LoVo (cell line): ENCODE results near the gene UTP20.

ENCODE experiments used
- DNase-seq: peaks from one replicate; pipeline ENCODE4 v3.0.0-alpha.2; 2016; ENCODE audit warnings: low spot score

The UTP20 gene

GRCh38 chr12:101280006-101280505, at the start of gene UTP20:
TSS of gene UTP20 (plus strand) at chr12:101280105. CDS start at chr12:101280283, 178 bp downstream.
- DNase-seq, result peak; percentile 96

- no peak for DNase-seq
Measured at GRCh38 chr12:101230547-101230946, 49.4 kb upstream of the UTP20 start.

- DNase-seq, result no peak
Measured at GRCh38 chr12:101231636-101232035, 48.3 kb upstream of the UTP20 start.

- DNase-seq, result no peak
Measured at GRCh38 chr12:101235686-101236085, 44.2 kb upstream of the UTP20 start.

- no peak for DNase-seq
Measured at GRCh38 chr12:101238306-101238705, 41.6 kb upstream of the UTP20 start.

DNA sequence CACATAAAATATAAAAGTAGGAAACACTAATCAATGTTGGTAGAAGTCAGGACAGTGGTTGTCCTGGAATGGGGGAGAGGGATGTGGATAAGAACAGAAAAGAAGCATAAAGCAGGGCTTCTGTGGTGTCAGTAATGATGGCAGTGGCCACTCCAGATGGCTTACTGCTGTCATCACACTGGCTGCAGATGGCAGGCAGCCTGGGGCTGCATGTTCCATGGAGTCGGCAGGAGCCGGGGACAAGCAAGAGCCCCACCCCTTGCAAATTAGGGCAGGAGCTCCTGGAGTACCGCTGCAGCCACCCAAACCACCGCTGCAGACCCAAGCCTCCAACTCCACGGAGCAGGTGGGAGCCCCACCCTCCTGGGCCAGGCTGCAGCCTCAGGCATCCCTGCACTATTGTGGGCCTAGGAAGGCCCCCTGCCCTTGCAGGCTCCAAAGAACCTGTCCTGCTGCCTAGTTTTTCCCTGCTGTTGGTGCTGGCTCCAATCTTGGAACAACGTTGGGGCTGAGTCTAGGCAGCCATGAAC, 41.0 kb upstream of the UTP20 start:
- no peak for DNase-seq

- DNase-seq, result no peak
Measured at GRCh38 chr12:101243074-101243473, 36.8 kb upstream of the UTP20 start.

- DNase-seq, result no peak
Measured at GRCh38 chr12:101243616-101244015, 36.3 kb upstream of the UTP20 start.

DNA sequence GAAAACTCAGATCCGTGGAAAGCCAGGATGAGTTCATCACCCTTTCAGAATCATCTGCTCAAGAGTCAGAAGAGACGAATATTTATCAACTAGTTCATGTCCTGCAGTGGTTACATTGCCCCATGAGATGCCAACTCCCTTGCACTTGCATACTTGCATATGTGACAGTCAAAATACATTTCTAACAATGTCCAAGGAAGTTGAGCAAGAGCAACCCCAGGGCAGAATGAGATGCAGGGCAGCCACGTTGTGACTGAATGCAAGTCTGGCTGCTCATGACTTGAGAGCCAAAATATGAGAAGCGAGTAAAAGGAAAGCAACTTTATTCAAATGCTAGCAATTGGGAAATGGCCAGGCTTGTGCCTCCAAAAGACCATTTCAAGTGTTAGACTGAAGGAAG, 23.6 kb upstream of the UTP20 start:
- DNase-seq, result no peak

GRCh38 chr12:101257357-101257756, 22.5 kb upstream of the UTP20 start:
- no peak for DNase-seq

DNA sequence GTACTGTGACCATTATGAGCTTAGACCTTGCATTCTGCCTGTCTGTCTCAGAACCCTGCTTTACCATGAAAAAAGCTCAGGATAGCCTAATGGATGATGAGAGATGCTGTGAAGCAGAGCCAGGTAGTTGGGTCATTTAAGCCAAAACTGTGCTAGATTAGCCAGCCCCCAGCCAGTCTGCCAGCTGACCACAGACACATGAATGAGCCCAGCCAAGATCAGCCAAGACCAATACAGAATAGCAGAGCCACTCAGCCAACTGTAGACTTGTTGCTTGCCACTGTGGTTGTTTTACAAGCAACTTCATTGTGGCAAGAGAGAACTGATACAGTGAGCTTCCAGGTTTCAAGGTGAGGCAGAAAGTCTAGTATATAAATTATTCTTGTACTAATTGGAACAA, 12.8 kb upstream of the UTP20 start:
- DNase-seq, result no peak

- no peak for DNase-seq
Measured at GRCh38 chr12:101276433-101276832, 3.5 kb upstream of the UTP20 start.

DNA sequence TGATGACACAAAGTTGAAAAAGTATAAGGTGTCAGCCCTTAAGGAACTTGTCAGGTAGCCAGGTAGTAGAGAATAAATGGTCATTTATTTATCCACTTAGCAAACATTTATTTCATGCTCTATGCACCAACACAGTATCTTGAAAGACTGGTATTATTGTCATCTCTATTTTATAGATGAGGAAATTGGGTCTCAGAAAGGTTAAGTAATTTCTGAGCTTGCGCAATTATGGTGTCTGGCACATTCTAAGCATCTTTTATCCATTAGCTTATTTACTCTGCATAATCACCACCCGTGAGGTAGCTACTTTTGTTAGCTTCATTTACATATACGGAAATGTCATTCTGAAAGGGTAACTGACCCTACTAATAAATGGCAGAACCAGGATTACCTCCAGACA, 2.5 kb upstream of the UTP20 start:
- no peak for DNase-seq

GRCh38 chr12:101287357-101287756, 7.5 kb downstream of the UTP20 start:
- no peak for DNase-seq

- no peak for DNase-seq
Measured at GRCh38 chr12:101297661-101298060, 17.8 kb downstream of the UTP20 start.

GRCh38 chr12:101298426-101298825, 18.5 kb downstream of the UTP20 start:
- no peak for DNase-seq

GRCh38 chr12:101299346-101299745, 19.4 kb downstream of the UTP20 start:
- DNase-seq, result no peak

- DNase-seq, result no peak
Measured at GRCh38 chr12:101299931-101300330, 20.0 kb downstream of the UTP20 start.

DNA sequence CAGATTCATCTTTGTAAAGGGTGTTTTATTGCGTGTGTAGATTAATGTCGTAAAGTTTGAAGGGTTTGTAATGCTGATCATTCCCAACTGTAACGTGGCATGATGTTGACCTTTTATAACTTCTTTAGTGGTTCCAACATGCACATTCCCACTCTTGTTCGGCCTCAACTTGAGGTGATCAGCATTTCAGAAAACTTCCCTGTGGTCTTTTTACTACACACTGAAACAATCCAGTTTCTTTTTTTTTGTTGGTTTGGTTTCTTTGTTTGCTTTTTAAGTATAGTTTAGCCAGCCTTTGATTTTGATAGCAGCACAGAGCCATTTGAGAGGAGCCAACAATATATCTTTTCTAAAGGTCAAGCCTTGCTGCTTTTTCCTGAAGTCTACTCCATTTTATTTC, 22.8 kb downstream of the UTP20 start:
- DNase-seq, result no peak

DNA sequence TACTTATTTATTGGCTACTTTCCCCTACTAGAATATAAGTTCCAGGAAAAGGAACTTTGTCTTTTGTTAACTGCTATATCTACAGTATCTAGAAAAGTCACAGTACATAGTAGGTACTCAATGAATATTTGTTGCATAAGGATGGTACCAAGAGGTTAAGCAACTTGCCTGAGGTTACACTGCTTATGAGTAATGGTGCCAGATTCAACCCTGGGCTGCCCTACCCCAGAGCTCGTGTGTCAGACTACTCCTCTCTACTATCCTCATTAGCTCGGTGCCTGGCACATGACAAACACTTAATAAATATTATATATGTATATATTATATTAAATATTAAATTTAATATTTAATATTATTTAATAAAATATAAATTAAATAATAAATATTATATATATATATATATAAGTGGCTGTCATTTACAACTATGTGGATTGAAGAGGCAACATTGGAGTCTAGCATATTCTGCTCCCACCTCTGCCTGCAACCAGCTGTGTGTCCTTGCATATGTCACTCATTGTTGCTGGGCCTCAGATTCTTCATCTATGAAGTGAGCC, 25.4 kb downstream of the UTP20 start:
- DNase-seq, result no peak

DNA sequence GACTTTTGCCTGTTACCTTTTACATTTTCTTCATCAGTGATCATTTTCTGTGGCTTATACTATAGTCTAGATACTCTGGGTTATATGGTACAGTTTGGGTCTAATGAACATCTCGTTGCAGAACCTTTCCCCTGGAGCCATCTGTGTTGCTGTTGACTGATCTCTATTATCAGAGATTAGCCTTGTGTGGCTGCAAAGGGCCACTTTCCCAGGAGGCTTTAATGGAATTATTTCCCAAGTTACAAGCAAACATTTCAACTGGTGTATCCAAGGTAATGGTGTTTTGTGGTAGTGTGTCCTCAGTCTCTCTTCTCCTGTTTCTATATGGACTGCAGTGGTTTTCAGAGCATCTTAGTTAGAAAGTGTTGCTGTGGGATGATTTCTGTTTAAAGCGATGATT, 25.9 kb downstream of the UTP20 start:
- DNase-seq, result no peak

DNA sequence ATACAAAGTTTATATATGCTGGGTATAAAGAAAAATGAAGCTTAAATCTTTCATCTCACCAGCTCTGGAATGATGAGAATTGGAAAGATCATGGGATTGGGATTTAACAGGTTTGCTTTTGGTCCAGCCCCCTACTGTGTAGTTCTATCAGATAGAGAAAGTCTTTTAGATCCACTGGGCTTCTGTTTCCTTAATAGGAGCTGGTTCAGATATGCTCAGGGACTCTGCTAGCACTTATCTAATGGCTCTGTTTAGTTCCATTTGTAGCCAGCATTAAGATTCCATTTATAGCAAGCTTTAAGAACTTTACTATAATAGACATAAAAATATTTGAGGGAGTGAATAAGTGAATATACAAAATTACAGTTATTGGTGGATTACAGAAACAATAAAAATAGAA, 42.6 kb downstream of the UTP20 start:
- DNase-seq, result no peak

DNA sequence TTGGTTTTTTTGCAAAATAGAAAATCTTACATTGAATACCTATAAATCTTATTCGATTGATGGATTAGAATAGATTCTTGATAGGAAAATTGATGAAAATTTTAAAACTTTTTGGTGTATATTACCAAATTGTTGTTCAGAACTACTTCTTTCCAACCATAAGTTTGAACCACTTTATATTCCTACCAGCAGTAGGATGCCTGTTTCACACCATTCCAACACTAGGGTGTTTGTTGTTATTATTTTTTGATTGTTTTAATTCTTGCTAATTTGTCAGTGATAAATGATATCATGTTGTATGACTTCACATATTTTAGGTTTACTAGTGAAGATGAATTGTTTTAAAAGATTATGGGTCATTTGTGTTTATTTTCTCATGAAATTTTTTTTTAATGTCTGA, 43.4 kb downstream of the UTP20 start:
- DNase-seq, result no peak

- no peak for DNase-seq
Measured at GRCh38 chr12:101325590-101325989, 45.7 kb downstream of the UTP20 start.
